Measurements from ENCODE around the gene CAMK1G.

- TF ChIP-seq, protein P1, sequence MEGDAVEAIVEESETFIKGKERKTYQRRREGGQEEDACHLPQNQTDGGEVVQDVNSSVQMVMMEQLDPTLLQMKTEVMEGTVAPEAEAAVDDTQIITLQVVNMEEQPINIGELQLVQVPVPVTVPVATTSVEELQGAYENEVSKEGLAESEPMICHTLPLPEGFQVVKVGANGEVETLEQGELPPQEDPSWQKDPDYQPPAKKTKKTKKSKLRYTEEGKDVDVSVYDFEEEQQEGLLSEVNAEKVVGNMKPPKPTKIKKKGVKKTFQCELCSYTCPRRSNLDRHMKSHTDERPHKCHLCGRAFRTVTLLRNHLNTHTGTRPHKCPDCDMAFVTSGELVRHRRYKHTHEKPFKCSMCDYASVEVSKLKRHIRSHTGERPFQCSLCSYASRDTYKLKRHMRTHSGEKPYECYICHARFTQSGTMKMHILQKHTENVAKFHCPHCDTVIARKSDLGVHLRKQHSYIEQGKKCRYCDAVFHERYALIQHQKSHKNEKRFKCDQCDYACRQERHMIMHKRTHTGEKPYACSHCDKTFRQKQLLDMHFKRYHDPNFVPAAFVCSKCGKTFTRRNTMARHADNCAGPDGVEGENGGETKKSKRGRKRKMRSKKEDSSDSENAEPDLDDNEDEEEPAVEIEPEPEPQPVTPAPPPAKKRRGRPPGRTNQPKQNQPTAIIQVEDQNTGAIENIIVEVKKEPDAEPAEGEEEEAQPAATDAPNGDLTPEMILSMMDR (IDR thresholded peaks at IDR 0.05) = no peak
- TF ChIP-seq POLR2A (IDR thresholded peaks at IDR 0.05) = no peak
- TF ChIP-seq POLR2AphosphoS5 (IDR thresholded peaks at IDR 0.05) = no peak
Observed at GRCh38 chr1:209634005-209634737, 50.7 kb downstream of the CAMK1G start.

All from prostate gland (tissue), 2 donors.